SK-N-SH treated with all-trans-retinoic acid at 6 μM for 48 hours (cell line): ENCODE measurements around the gene FMNL1.

Source experiments
- ATAC-seq: fragments of 200-7000 bp; cut with Tn5 transposase; 3 replicates; pipeline ENCODE4 v1.9.1; 2020; ENCODE audit warnings: mild to moderate bottlenecking, moderate library complexity
- BACH2 ChIP-seq: fragments of 250-450 bp; sonication (Bioruptor Pico); IDR thresholded peaks from 2 replicates; pipeline ENCODE4 v1.9.0; 2021; ENCODE audit warnings: mild to moderate bottlenecking, borderline replicate concordance
- CSDC2 ChIP-seq: fragments of 250-450 bp; sonication (Bioruptor Pico); IDR thresholded peaks from 2 replicates; pipeline ENCODE4 v1.5.0; 2020; ENCODE audit warnings: mild to moderate bottlenecking, moderate library complexity
- ESRRG ChIP-seq: fragments of 250-450 bp; sonication (Bioruptor Pico); IDR thresholded peaks from 2 replicates; pipeline ENCODE4 v1.6.1; 2021; ENCODE audit warnings: mild to moderate bottlenecking
- GLIS3 ChIP-seq: fragments of 250-450 bp; sonication (Bioruptor Pico); IDR thresholded peaks from 2 replicates; pipeline ENCODE4 v1.5.0; 2020; ENCODE audit warnings: mild to moderate bottlenecking, moderate library complexity
- ISL1 ChIP-seq: fragments of 250-450 bp; sonication (Bioruptor Pico); IDR thresholded peaks from 2 replicates; pipeline ENCODE4 v2.1.2; 2022; ENCODE audit warnings: mild to moderate bottlenecking, moderate library complexity
- OSR1 ChIP-seq: fragments of 250-450 bp; sonication (Bioruptor Pico); IDR thresholded peaks from 2 replicates; pipeline ENCODE4 v1.8.0; 2022; ENCODE audit warnings: moderate library complexity, mild to moderate bottlenecking, inconsistent platforms
- PPARA ChIP-seq: fragments of 250-450 bp; sonication (Bioruptor Pico); IDR thresholded peaks from 2 replicates; pipeline ENCODE4 v1.5.0; 2020; ENCODE audit warnings: mild to moderate bottlenecking, borderline replicate concordance
- RARB ChIP-seq: fragments of 250-450 bp; sonication (Bioruptor Pico); IDR thresholded peaks from 2 replicates; pipeline ENCODE4 v1.8.0; 2021; ENCODE audit warnings: mild to moderate bottlenecking, moderate library complexity
- SNAI2 ChIP-seq: fragments of 250-450 bp; sonication (Bioruptor Pico); IDR thresholded peaks from 2 replicates; pipeline ENCODE4 v1.5.0; 2020; ENCODE audit warnings: mild to moderate bottlenecking, moderate library complexity
- TCF4 ChIP-seq: fragments of 250-450 bp; sonication (Bioruptor Pico); IDR thresholded peaks from 2 replicates; pipeline ENCODE4 v1.8.0; 2021; ENCODE audit warnings: mild to moderate bottlenecking, moderate library complexity, borderline replicate concordance
- TOX ChIP-seq: fragments of 250-450 bp; sonication (Bioruptor Pico); IDR thresholded peaks from 2 replicates; pipeline ENCODE4 v1.8.0; 2021; ENCODE audit warnings: mild to moderate bottlenecking, moderate library complexity, borderline replicate concordance
- ZFP3 ChIP-seq: fragments of 250-450 bp; sonication (Bioruptor Pico); IDR thresholded peaks from 2 replicates; pipeline ENCODE4 v1.5.0; 2020; ENCODE audit warnings: mild to moderate bottlenecking, moderate library complexity
- ZFP30 ChIP-seq: fragments of 450-650 bp; formaldehyde crosslinking; IDR thresholded peaks from 2 replicates; pipeline ENCODE4 v1.5.0; 2022; ENCODE audit warnings: mild to moderate bottlenecking, moderate library complexity
- ZNF565 ChIP-seq: fragments of 450-650 bp; formaldehyde crosslinking; conservative IDR thresholded peaks from 2 replicates; pipeline ENCODE4 v1.5.0; 2020; ENCODE audit warnings: low read depth, mild to moderate bottlenecking, moderate library complexity
- ZNF70 ChIP-seq: fragments of 450-650 bp; formaldehyde crosslinking; IDR thresholded peaks from 2 replicates; pipeline ENCODE4 v1.5.0; 2020; ENCODE audit warnings: mild to moderate bottlenecking, moderate library complexity
- TF ChIP-seq, protein P1 (sequence below): fragments of 250-450 bp; sonication (Bioruptor Pico); IDR thresholded peaks from 2 replicates; pipeline ENCODE4 v1.5.1; 2021; ENCODE audit warnings: mild to moderate bottlenecking, moderate library complexity
- TF ChIP-seq, protein P2 (sequence below): fragments of 250-450 bp; sonication (Bioruptor Pico); IDR thresholded peaks from 2 replicates; pipeline ENCODE4 v1.5.0; 2020; ENCODE audit warnings: mild to moderate bottlenecking, moderate library complexity
- TF ChIP-seq, protein P3 (sequence below): fragments of 250-450 bp; sonication (Bioruptor Pico); IDR thresholded peaks from 2 replicates; pipeline ENCODE4 v1.8.0; 2021; ENCODE audit warnings: low read depth, mild to moderate bottlenecking, moderate library complexity, borderline replicate concordance

FMNL1 gene

DNA sequence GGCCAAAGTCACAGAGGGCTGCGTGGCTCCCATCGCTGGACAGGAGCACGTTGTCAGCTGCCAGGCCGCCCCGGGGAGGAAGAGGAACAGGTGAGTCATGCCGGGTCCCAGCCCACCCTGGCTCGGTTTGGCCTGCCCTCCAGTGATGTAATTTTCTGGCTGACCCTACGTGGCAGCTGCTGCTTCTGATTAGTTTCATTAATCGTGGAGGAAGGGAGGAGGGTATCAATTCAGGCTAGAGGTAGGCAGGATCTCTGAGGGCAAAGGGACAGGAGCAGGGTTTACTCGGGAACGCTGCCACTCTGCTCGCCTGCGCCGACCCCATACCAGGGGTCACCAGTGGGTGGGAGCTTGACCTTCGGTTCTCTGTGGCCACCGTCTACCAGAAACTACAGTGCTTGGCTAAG, 51.9 kb downstream of the FMNL1 start:
- no peak for TF ChIP-seq PPARA (CRISPR knock-in tag)
- TF ChIP-seq SNAI2 (CRISPR knock-in tag): no peak
- no peak for TF ChIP-seq CSDC2
- ATAC-seq: no peak

DNA sequence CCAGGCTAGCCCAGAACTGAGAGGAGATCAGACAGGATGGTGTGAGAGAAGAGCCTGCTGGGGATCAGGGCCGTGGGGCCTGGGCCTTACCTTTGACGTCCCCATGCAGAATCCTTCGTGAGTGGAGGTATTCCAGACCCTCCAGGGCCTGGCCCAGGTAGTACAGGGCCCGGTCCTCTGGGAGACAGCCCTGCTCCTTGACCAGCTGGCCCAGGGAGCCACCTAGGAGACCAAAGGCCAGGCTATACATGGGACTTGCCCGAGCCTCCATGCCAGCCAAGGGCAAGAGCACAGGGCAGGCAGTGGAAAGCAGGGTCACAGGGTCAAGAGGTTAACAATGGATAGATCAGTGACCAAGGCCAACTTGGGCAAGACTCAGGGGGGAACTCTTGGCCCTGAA, 52.3 kb downstream of the FMNL1 start:
- ATAC-seq: no peak
- TF ChIP-seq RARB (no peak), OSR1 (CRISPR knock-in tag) (no peak), TOX (CRISPR knock-in tag) (no peak), ZNF565 (no peak), ESRRG (CRISPR knock-in tag) (no peak), ZFP30 (CRISPR knock-in tag) (no peak)
- TF ChIP-seq, protein P1, sequence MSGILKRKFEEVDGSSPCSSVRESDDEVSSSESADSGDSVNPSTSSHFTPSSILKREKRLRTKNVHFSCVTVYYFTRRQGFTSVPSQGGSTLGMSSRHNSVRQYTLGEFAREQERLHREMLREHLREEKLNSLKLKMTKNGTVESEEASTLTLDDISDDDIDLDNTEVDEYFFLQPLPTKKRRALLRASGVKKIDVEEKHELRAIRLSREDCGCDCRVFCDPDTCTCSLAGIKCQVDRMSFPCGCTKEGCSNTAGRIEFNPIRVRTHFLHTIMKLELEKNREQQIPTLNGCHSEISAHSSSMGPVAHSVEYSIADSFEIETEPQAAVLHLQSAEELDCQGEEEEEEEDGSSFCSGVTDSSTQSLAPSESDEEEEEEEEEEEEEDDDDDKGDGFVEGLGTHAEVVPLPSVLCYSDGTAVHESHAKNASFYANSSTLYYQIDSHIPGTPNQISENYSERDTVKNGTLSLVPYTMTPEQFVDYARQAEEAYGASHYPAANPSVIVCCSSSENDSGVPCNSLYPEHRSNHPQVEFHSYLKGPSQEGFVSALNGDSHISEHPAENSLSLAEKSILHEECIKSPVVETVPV (CRISPR knock-in tag): no peak

DNA sequence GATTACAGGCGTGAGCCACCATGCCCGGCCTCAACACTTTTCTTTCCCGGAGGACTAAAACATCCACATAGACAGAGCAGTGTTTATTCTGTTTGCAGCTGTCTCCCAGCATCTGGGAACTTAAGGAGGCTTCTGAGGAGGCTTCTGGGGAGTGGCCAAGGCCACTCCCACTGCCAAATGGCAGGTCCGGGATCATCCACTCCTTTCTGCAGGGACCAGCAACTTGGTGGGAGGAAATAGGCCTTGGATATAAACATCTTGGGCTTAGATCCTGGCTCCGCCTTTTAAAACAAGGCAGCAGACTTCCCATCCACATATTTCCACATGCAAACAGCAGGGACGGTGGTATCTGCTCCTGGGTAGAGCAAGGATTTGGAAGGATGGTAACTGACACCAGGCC, 54.3 kb downstream of the FMNL1 start:
- ATAC-seq: no peak
- TF ChIP-seq ZFP3 (CRISPR knock-in tag): no peak
- TF ChIP-seq, all 23 proteins: peak for 0

DNA sequence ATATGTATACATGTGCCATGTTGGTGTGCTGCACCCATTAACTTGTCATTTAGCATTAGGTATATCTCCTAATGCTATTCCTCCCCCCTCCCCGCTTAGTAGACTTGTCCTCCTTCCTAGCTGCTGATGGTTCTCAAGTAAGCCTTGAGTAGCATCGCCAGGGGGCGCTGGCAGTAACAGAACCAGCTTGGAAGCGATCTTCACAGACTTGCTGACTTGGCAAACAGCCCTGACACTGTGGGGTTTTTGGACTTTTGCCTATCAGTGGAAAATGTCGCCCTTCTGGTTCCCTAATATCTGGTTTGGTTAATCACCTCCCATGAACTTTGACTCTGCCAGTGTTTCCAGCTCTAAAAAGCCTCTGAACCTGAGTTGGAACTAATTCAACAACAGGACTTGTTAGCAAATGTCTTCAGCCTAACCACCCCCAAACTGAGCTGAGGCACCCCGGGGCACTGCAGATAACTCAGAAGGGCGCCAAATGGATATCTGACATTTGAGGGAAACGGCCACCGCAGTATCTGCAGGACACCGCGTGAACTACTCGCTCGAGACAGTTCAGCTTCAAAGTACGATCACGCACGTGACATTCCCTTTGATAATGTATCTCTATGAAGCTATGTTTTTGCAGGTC, 55.6 kb downstream of the FMNL1 start:
- no peak for TF ChIP-seq TOX (CRISPR knock-in tag)
- TF ChIP-seq, all 23 proteins: peak for 0
- peak; percentile 62 for ATAC-seq

DNA sequence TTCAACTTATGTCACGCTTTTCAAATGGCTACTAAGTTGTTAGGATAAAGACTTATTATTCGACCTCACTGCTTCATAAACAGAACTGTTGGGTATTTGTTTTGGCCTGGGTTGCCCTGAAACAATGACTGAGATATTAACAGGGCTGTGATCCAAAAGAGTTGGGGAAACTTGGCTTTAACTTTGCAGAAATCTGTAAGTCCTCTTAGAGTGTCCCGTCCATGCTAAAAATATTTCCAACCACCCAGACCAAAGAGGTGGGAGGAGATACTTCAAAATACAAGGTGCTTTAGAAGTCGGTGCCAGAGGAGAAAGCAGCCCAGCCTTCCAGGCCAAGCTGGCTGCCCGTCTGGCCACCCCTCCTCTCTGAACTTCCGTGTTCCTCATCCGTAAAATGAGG, 56.3 kb downstream of the FMNL1 start:
- TF ChIP-seq BACH2: no peak
- ATAC-seq: peak; percentile 59

DNA sequence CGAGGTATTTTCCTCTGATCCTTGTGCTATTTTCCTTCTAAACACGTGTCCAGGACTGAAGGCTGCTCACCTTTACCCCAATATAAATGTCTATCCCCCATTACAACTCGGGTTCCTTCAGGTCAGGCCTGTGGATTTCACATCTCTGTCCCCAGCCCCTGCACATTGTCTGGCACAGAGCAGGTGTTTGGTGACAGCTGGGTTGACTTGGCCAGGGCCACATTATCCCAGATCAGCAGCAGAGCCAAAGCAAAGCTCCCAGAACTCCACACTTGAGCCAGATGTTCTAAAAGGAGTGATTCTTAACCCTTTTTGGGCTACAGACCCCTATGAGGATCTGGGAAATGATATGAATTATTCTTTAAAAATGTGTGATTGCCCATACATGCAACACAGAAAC, 58.2 kb downstream of the FMNL1 start:
- ATAC-seq: no peak
- TF ChIP-seq TCF4 (no peak), ZNF565 (no peak), ISL1 (CRISPR knock-in tag) (no peak), CSDC2 (no peak), PPARA (CRISPR knock-in tag) (no peak), ZFP30 (CRISPR knock-in tag) (no peak), GLIS3 (no peak), OSR1 (CRISPR knock-in tag) (no peak), ZNF70 (no peak)
- TF ChIP-seq, protein P2, sequence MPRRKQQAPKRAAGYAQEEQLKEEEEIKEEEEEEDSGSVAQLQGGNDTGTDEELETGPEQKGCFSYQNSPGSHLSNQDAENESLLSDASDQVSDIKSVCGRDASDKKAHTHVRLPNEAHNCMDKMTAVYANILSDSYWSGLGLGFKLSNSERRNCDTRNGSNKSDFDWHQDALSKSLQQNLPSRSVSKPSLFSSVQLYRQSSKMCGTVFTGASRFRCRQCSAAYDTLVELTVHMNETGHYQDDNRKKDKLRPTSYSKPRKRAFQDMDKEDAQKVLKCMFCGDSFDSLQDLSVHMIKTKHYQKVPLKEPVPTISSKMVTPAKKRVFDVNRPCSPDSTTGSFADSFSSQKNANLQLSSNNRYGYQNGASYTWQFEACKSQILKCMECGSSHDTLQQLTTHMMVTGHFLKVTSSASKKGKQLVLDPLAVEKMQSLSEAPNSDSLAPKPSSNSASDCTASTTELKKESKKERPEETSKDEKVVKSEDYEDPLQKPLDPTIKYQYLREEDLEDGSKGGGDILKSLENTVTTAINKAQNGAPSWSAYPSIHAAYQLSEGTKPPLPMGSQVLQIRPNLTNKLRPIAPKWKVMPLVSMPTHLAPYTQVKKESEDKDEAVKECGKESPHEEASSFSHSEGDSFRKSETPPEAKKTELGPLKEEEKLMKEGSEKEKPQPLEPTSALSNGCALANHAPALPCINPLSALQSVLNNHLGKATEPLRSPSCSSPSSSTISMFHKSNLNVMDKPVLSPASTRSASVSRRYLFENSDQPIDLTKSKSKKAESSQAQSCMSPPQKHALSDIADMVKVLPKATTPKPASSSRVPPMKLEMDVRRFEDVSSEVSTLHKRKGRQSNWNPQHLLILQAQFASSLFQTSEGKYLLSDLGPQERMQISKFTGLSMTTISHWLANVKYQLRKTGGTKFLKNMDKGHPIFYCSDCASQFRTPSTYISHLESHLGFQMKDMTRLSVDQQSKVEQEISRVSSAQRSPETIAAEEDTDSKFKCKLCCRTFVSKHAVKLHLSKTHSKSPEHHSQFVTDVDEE: no peak
- TF ChIP-seq, protein P3, sequence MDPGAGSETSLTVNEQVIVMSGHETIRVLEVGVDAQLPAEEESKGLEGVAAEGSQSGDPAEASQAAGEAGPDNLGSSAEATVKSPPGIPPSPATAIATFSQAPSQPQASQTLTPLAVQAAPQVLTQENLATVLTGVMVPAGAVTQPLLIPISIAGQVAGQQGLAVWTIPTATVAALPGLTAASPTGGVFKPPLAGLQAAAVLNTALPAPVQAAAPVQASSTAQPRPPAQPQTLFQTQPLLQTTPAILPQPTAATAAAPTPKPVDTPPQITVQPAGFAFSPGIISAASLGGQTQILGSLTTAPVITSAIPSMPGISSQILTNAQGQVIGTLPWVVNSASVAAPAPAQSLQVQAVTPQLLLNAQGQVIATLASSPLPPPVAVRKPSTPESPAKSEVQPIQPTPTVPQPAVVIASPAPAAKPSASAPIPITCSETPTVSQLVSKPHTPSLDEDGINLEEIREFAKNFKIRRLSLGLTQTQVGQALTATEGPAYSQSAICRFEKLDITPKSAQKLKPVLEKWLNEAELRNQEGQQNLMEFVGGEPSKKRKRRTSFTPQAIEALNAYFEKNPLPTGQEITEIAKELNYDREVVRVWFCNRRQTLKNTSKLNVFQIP (CRISPR knock-in tag): no peak
